GM12878 (cell line): ENCODE measurements around the gene TEFM. TPM values are rescaled to one million over a fixed set of nuclear protein-coding genes. Genes with fewer than 3 reads are reported as not detected.

Experiments used
- ATAC-seq: fragments of 200-7000 bp; cut with Tn5 transposase; 3 replicates; pipeline ENCODE4 v1.9.1; 2020; ENCODE audit warnings: mild to moderate bottlenecking, moderate library complexity
- BruUV-seq: library from RNA; stranded (reverse); fragments of 400-500 nt; replicated peaks from 2 replicates; lab custom pipeline; 2021; lab: Mats Ljungman, UMichigan
- CTCF ChIA-PET: fragments of 300-600 bp; sonication (Branson Sonifier 250); formaldehyde crosslinking; extraction: SDS; loops from one replicate; lab custom pipeline; 2021; ENCODE audit warnings: inconsistent platforms; lab: Yijun Ruan, JAX
- POLR2A ChIA-PET: fragments of 350-600 bp; formaldehyde crosslinking; extraction: SDS; loops from one replicate; lab custom pipeline; 2021; ENCODE audit warnings: inconsistent platforms; lab: Charles Lee
- RAD21 ChIA-PET: fragments of 300-600 bp; sonication (Branson Sonifier 250); formaldehyde crosslinking; loops from one replicate; lab custom pipeline; 2023; ENCODE audit warnings: antibody characterized with exemption; ENCODE audit not compliant: unreplicated experiment; lab: Charles Lee
- SMC1A ChIA-PET: fragments of 300-600 bp; sonication (Branson Sonifier 250); formaldehyde crosslinking; loops from one replicate; lab custom pipeline; 2023; ENCODE audit not compliant: unreplicated experiment, uncharacterized antibody; lab: Charles Lee
- DNase-seq: peaks from one replicate; pipeline ENCODE4 v3.0.0-alpha.2; 2011; ENCODE audit warnings: low read depth, low spot score
- FAIRE-seq: peaks from 3 replicates; lab custom pipeline; 2011; peaks lifted over from hg19 to GRCh38; lab: Jason Lieb, UNC
- H2AFZ ChIP-seq: 2 replicates; pipeline ENCODE4 v1.6.0; 2011; ENCODE audit warnings: low read depth, low read length, control low read depth; ENCODE audit not compliant: control insufficient read depth
- H3K27ac ChIP-seq: 2 replicates; pipeline ENCODE4 v1.5.1; 2011; ENCODE audit warnings: control low read depth; ENCODE audit not compliant: control insufficient read depth, insufficient read depth
- H3K27me3 ChIP-seq, 2 experiments: replicated peaks in 1 of 2; 2 replicates each; pipeline versions ENCODE4 v1.6.0 to v1.6.1; 2011; ENCODE audit warnings: low read length in 1 of 2; ENCODE audit not compliant: control insufficient read depth in 2 of 2, insufficient read depth in 2 of 2
- H3K36me3 ChIP-seq, 2 experiments: 2 replicates each; pipeline ENCODE4 v1.5.1; 2011; ENCODE audit warnings: low read length in 1 of 2; ENCODE audit not compliant: control insufficient read depth in 2 of 2, insufficient read depth in 2 of 2
- H3K4me1 ChIP-seq: 2 replicates; pipeline ENCODE4 v1.6.1; 2011; ENCODE audit warnings: mild to moderate bottlenecking, low read length, moderate library complexity, mixed read lengths; ENCODE audit not compliant: control insufficient read depth, insufficient read depth
- H3K4me2 ChIP-seq: 2 replicates; pipeline ENCODE4 v1.6.0; 2011; ENCODE audit warnings: control low read depth; ENCODE audit not compliant: control insufficient read depth, insufficient read depth
- H3K4me3 ChIP-seq: fragments of 200-600 bp; sonication (generic); 2 replicates; pipeline ENCODE4 v1.5.1; 2016
- H3K79me2 ChIP-seq: 2 replicates; pipeline ENCODE4 v1.6.0; 2011; ENCODE audit warnings: low read length; ENCODE audit not compliant: control insufficient read depth, insufficient read depth
- H3K9ac ChIP-seq: 2 replicates; pipeline ENCODE4 v1.8.0; 2011; ENCODE audit warnings: low read length, control low read depth, mixed read lengths; ENCODE audit not compliant: control insufficient read depth, insufficient read depth
- H3K9me3 ChIP-seq: replicated peaks from 3 replicates; pipeline ENCODE4 v1.5.1; 2011; ENCODE audit warnings: mild to moderate bottlenecking, low read length; ENCODE audit not compliant: control insufficient read depth, insufficient read depth
- H4K20me1 ChIP-seq: 2 replicates; pipeline ENCODE4 v1.6.0; 2011; ENCODE audit not compliant: control insufficient read depth, insufficient read depth
- BCL11A ChIP-seq: IDR thresholded peaks from 2 replicates; pipeline ENCODE4 v1.6.1; 2011; ENCODE audit warnings: low read depth, low read length
- ELK1 ChIP-seq: IDR thresholded peaks from 2 replicates; pipeline ENCODE4 v1.6.1; 2012; ENCODE audit warnings: low read depth, low read length, improper control_type of control experiment
- IKZF1 ChIP-seq: fragments of 450-650 bp; conservative IDR thresholded peaks from 2 replicates; pipeline ENCODE4 v1.6.1; 2017; ENCODE audit warnings: antibody characterized with exemption, mild to moderate bottlenecking
- MLLT1 ChIP-seq: fragments of 450-650 bp; IDR thresholded peaks from 2 replicates; pipeline ENCODE4 v1.6.1; 2016; ENCODE audit warnings: mild to moderate bottlenecking
- RCOR1 ChIP-seq: conservative IDR thresholded peaks from 2 replicates; pipeline ENCODE4 v1.6.1; 2012; ENCODE audit warnings: low read depth, low read length, improper control_type of control experiment
- RELA ChIP-seq: fragments of 450-650 bp; IDR thresholded peaks from 2 replicates; pipeline ENCODE4 v1.8.0; 2014; ENCODE audit warnings: borderline replicate concordance; ENCODE audit not compliant: partially characterized antibody
- REST ChIP-seq: IDR thresholded peaks from 2 replicates; pipeline ENCODE4 v1.6.1; 2012; ENCODE audit warnings: mild to moderate bottlenecking, low read depth, low read length
- RFX5 ChIP-seq: IDR thresholded peaks from 2 replicates; pipeline ENCODE4 v1.6.1; 2011; ENCODE audit warnings: low read depth, low read length, improper control_type of control experiment
- SIN3A ChIP-seq: IDR thresholded peaks from 2 replicates; pipeline ENCODE4 v1.6.1; 2012; ENCODE audit warnings: low read depth, low read length, improper control_type of control experiment
- SMAD1 ChIP-seq: fragments of 450-650 bp; IDR thresholded peaks from 2 replicates; pipeline ENCODE4 v1.6.1; 2018; ENCODE audit warnings: mild to moderate bottlenecking, low read depth; ENCODE audit not compliant: partially characterized antibody
- STAT1 ChIP-seq: fragments of 450-650 bp; conservative IDR thresholded peaks from 2 replicates; pipeline ENCODE4 v1.6.1; 2014; ENCODE audit warnings: antibody characterized with exemption, mild to moderate bottlenecking
- SUZ12 ChIP-seq: fragments of 200-600 bp; sonication (generic); IDR thresholded peaks from one replicate; pipeline ENCODE4 v1.6.1; 2018; ENCODE audit warnings: antibody characterized with exemption, mild to moderate bottlenecking; ENCODE audit not compliant: unreplicated experiment
- TARDBP ChIP-seq: IDR thresholded peaks from 2 replicates; pipeline ENCODE4 v1.6.1; 2016; ENCODE audit warnings: borderline replicate concordance
- WGBS: methylation state at CpG from one replicate; pipeline ENCODE4 v1.1.6; 2016; ENCODE audit warnings: low lambda C conversion rate; ENCODE audit not compliant: insufficient replicate concordance, insufficient coverage; ENCODE audit errors: missing lambda C conversion rate; 5-methylcytosine and 5-hydroxymethylcytosine counted together
- in situ Hi-C: fragments of 300-500 bp; cut with MboI; formaldehyde crosslinking; loops from 9 replicates; pipeline ENCODE4 v1.14.3; 2018; ENCODE audit warnings: mixed read lengths
- intact Hi-C: fragments of 100-400 bp; cut with micrococcal nuclease; formaldehyde crosslinking; loops from one replicate; pipeline ENCODE4 v1.14.2; 2022; ENCODE audit not compliant: unreplicated experiment
- polyA plus RNA-seq, 11 experiments: library from polyadenylated mRNA; depleted of rRNA in 4 of 11; unstranded in 6 of 11; stranded (reverse) in 5 of 11; fragments of >200 nt; fragmentation: Nextera tagmentation in 4 of 11; fragmentation: Illumina TruSeq in 1 of 11; extraction: Ambion mirVana in 4 of 11; extraction: Trizol in 1 of 11; gene quantifications; 1 replicate in 1 of 11; 2 replicates in 10 of 11; pipeline versions ENCODE4 v1.2.1 to v1.2.3, GENCODE V29; 2011 to 2016; ENCODE audit warnings: inconsistent platforms in 2 of 11, missing spikeins in 2 of 11, low read depth in 1 of 11
- total RNA-seq, 4 experiments: library from RNA; depleted of rRNA in 3 of 4; stranded (reverse); fragments of >200 nt in 3 of 4; fragmentation: Illumina TruSeq in 1 of 4; extraction: Trizol in 1 of 4; gene quantifications; 2 replicates each; pipeline versions ENCODE4 v1.2.1 to v1.2.3, GENCODE V29; 2013 to 2021

TEFM gene
- total and polyA plus RNA-seq, 10 of the 15 experiments (the other 5 are each of a cell fraction or from before 2014, with no cell fraction given): 11.5 to 57.1 (median 28.6) TPM

DNA sequence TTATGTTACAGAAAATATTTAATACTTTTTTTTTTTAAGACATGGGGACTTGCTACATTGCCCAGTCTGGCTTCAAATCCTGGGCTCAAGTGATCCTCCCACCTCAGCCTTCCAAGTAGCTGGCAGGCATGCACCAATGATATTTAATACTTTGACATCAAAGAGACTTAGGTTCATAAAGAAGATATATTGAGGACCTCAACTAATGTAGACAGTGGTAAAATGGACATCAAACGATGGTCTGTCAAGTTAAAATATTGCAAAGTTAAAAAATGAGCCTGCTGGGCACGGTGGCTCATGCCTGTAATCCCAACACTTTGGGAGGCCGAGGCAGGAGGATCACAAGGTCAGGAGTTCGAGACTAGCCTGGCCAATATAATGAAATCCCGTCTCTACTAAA lies 8.7 kb downstream of the TEFM start:
- Histone ChIP-seq H3K4me3 (no peak overlapping the region), H3K79me2 (no peaks in the 10 kb centered on the region; the same call in 1 of the 2 replicates), H3K9ac (no peak overlapping the region), H3K27me3 (no peaks in the 10 kb centered on the region), H3K9me3 (no peaks in the 10 kb centered on the region), H3K27ac (no peak overlapping the region), H3K4me1 (no peaks in the 10 kb centered on the region), H3K36me3 (peaks cover 0 to 19% of the 10 kb centered on the region in 2 experiments; a peak in 3 of 4 replicates), H4K20me1 (no peaks in the 10 kb centered on the region), H3K4me2 (no peak overlapping the region), H2AFZ (no peak overlapping the region)
- intact Hi-C loops: no loop called here
- TF ChIP-seq IKZF1 (no peak), RELA (no peak), TARDBP (no peak), SIN3A (no peak)
- CTCF ChIA-PET: no interaction called here
- ATAC-seq: no peak
- FAIRE-seq: no peak
- RAD21 ChIA-PET: no interaction called here
- BruUV-seq: no TSS peak
- 86% methylated on average over 5 of the region's 5 CpGs for WGBS
- in situ Hi-C loops: no loop called here
- no peak for DNase-seq
- POLR2A ChIA-PET: interaction anchor here (0.6 kb wide), 1 partner anchor 443 kb away, joined by 3 read pairs; no protein-coding TSS in a partner anchor
- SMC1A ChIA-PET: no interaction called here

DNA sequence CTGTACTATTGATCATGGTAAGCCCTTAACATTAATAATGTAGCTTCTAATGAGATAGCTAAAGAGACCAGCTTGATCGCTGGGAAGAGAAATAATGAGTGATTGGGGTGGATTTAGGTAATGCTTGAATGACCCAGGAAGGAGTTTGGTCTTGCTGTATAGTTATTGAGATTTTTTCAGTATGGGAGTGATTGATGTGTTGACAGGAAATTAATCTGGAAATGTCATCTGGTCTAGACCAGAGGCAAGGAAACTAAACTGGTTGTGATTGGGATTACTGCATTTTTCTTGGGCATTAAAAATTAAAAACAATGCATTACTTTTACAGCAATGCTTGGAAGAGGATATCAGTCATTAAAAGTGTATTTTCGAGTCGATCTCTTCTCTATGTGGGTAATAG lies 11.8 kb downstream of the TEFM start:
- Histone ChIP-seq H3K36me3 (peaks cover 0 to 20% of the 10 kb centered on the region in 2 experiments), H3K27me3 (no peaks in the 10 kb centered on the region), H3K4me1 (no peaks in the 10 kb centered on the region), H3K4me3 (no peak overlapping the region), H3K4me2 (no peak overlapping the region), H4K20me1 (no peaks in the 10 kb centered on the region), H3K27ac (no peak overlapping the region), H2AFZ (no peak overlapping the region), H3K9me3 (no peaks in the 10 kb centered on the region), H3K9ac (no peak overlapping the region), H3K79me2 (no peaks in the 10 kb centered on the region)
- ATAC-seq (no peak), DNase-seq (no peak), FAIRE-seq (no peak)
- intact Hi-C loops (no loop called here), in situ Hi-C loops (no loop called here)
- CTCF ChIA-PET: no interaction called here
- 97% methylated on average over 3 of the region's 3 CpGs for WGBS
- SMC1A ChIA-PET: interaction anchor here (0.7 to 2.1 kb wide), 3 partner anchors 10 to 21 kb away, joined by 3 to 6 read pairs (median 6); partner anchors contain the start of gene TEFM
- no TSS peak for BruUV-seq
- RAD21 ChIA-PET: no interaction called here
- POLR2A ChIA-PET: no interaction called here
- TF ChIP-seq BCL11A (no peak), RFX5 (no peak), SMAD1 (no peak), RCOR1 (no peak), ELK1 (no peak), STAT1 (no peak), REST (no peak), SUZ12 (no peak), MLLT1 (no peak)
